ENCODE measurements around the gene DEFB132. TPM values are rescaled to one million over a fixed set of nuclear protein-coding genes. Genes with fewer than 3 reads are reported as not detected.
"Not testable (repeated sequence)": the region's sequence is repeated elsewhere in the genome, so short reads cannot be mapped to it uniquely, and the experiment has no call there.

DEFB132 gene
- total RNA-seq, 1 donor, result not detected

DNA sequence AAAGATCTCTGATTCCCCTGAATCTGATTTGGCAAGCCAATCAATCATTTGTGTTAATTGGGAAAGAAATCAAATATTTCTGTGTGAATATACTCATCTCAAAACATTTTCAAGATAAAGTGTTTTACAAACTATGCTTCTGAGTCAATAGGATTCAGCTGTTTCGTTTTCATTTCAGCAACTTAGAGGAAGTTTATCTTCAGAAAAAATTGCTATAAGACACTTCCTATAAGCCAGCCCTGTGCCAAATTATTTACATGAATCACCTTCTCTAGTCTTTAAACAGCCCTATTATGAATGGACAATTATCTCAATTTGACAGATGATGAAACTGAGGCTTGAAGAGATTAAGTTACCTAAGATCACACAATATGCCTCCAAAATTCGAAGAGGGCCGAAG is 19.6 kb upstream of the DEFB132 start:
- no peak overlapping the region for H3K4me3 ChIP-seq (ENCODE audit: low read depth, low read length)
- no peak for DNase-seq (ENCODE audit: low read depth)
- TF ChIP-seq, protein P1, sequence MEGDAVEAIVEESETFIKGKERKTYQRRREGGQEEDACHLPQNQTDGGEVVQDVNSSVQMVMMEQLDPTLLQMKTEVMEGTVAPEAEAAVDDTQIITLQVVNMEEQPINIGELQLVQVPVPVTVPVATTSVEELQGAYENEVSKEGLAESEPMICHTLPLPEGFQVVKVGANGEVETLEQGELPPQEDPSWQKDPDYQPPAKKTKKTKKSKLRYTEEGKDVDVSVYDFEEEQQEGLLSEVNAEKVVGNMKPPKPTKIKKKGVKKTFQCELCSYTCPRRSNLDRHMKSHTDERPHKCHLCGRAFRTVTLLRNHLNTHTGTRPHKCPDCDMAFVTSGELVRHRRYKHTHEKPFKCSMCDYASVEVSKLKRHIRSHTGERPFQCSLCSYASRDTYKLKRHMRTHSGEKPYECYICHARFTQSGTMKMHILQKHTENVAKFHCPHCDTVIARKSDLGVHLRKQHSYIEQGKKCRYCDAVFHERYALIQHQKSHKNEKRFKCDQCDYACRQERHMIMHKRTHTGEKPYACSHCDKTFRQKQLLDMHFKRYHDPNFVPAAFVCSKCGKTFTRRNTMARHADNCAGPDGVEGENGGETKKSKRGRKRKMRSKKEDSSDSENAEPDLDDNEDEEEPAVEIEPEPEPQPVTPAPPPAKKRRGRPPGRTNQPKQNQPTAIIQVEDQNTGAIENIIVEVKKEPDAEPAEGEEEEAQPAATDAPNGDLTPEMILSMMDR (IDR thresholded peaks at IDR 0.05; ENCODE audit: insufficient read depth, low read depth, low read length), result no peak

DNA sequence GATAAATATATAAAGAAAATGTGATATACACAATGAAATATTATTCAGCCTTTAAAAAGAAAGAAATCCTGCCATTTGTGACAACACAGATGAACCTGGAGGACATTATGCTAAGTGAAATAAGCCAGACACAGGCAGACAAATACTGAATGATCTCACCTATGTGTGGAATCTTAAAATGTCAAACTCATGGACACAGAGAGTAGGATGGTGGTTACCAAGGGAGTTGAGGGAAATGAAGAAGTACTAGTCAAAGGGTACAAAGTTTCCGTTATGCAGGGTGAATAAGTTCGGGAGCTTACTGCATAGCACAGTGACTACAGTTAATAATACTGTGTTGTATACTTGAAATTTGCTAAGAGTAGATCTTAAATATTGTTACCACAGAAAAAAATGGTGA is 14.6 kb upstream of the DEFB132 start:
- DNase-seq (ENCODE audit: low read depth), result no peak
- TF ChIP-seq, protein P1 (IDR thresholded peaks at IDR 0.05; ENCODE audit: insufficient read depth, low read depth, low read length), result no peak

DNA sequence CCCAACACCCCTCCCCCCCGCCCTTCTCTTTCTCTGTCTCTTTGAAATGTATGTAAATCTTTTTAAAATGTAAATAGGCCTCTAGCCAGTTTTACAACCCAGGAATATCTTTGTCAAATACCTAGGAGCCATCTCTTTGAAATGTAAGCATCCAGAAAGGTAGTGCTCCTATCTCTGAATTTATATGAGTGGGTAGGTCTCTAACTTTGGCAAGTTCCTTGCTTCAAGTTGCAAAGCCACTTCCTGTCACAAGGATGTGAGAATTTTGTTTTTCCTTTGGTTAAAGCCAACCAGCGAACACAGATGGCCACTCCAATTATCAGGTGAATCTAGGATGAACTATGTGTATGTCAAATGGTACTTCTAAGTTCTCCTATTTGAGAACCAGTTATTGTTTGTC is 6.2 kb upstream of the DEFB132 start:
- H3K4me3 ChIP-seq (ENCODE audit: low read depth, low read length), result no peak overlapping the region
- TF ChIP-seq, protein P1 (IDR thresholded peaks at IDR 0.05; ENCODE audit: insufficient read depth, low read depth, low read length), result no peak
- no peak for DNase-seq (ENCODE audit: low read depth)

More for the DNA sequence above, 14.6 kb upstream of the DEFB132 start:
- no peak overlapping the region for H3K4me3 ChIP-seq (ENCODE audit: low read depth, low read length)

DNA sequence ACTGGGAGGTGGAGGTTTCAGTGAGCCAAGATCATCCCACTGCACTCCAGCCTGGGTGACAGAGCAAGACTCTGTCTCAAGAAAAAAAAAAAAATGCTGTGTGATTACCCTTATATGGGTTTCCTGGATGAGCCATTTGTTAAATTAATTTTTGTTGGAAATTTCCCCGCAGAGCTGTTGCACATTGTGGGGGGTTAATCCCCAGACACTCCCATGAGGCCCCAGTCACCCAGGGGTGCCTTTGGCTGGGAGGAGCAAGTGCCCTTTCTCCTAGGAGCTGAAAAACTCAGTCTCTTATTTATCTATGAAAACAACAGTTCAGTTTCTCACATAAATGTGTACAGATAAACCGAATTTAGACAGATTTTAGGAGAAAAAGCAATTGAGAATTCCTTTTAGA is 4.7 kb upstream of the DEFB132 start:
- TF ChIP-seq, protein P1 (IDR thresholded peaks at IDR 0.05; ENCODE audit: insufficient read depth, low read depth, low read length), result no peak
- no peak overlapping the region for H3K4me3 ChIP-seq (ENCODE audit: low read depth, low read length)
- no peak for DNase-seq (ENCODE audit: low read depth)

- not testable (repeated sequence) for H3K4me3 ChIP-seq (ENCODE audit: low read depth, low read length); DNase-seq (ENCODE audit: low read depth)
These were observed 4.1 kb upstream of the DEFB132 start for GRCh38 chr20:253447-253846.

- TF ChIP-seq, protein P1 (IDR thresholded peaks at IDR 0.05; ENCODE audit: insufficient read depth, low read depth, low read length), result no peak
- H3K4me3 ChIP-seq (ENCODE audit: low read depth, low read length), result no peak overlapping the region
- DNase-seq (ENCODE audit: low read depth), result no peak
These were observed 840 bp downstream of the DEFB132 start for GRCh38 chr20:258269-258858.

GRCh38 chr20:258963-259362 is 1.4 kb downstream of the DEFB132 start:
- TF ChIP-seq, protein P1 (IDR thresholded peaks at IDR 0.05; ENCODE audit: insufficient read depth, low read depth, low read length), result peak; percentile 47
- H3K4me3 ChIP-seq (ENCODE audit: low read depth, low read length), result no peak overlapping the region
- peak; percentile 36 for DNase-seq (ENCODE audit: low read depth)
